ENCODE data around the gene IMPDH1.

DNA sequence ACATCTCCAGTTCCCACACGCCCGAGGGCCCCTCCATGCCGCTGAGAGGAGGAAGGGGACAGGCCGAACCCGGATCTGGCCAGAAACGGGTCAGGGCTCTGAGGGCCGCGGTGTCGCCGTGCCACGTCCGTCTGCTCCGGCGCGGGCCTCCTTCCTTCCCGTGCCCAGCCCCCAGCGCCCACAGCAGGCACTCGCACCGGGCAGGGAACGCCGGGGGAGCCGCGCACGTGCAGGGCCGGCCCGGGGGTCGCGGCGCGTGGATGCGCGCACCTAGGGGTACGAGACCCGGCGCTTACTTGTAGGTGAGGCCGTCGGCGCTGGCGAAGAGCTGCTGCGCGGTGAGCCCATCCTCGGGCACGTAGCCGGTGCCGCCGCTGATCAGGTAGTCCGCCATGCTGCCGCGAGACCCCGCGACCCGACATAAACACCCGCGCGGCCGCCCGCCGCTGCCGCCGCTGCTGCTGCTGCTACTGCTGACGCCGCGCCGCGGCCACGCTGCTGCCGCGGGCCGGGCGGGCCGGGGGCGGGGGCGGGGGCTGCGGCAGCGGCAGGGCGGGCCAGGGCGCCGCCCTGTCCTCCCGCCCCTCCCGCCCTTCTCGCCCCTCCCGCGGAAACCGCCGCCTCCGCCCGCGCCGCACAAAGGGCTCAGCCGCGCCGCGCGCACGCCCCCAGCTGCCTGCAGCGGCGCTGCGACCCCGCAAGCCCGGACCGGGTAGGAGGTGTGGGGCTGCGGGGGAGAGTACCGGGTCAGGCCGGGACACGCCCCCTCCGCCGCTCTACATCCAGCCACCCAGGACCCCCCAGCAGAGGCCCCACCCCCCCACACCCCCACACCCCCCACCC, 4.1 kb downstream of the IMPDH1 start:
- TF ChIP-seq POLR2AphosphoS5 (IDR thresholded peaks at IDR 0.05; ENCODE audit: insufficient read depth in 1 of 2, low read depth in 1 of 2), result no peak
- TF ChIP-seq, protein P1, sequence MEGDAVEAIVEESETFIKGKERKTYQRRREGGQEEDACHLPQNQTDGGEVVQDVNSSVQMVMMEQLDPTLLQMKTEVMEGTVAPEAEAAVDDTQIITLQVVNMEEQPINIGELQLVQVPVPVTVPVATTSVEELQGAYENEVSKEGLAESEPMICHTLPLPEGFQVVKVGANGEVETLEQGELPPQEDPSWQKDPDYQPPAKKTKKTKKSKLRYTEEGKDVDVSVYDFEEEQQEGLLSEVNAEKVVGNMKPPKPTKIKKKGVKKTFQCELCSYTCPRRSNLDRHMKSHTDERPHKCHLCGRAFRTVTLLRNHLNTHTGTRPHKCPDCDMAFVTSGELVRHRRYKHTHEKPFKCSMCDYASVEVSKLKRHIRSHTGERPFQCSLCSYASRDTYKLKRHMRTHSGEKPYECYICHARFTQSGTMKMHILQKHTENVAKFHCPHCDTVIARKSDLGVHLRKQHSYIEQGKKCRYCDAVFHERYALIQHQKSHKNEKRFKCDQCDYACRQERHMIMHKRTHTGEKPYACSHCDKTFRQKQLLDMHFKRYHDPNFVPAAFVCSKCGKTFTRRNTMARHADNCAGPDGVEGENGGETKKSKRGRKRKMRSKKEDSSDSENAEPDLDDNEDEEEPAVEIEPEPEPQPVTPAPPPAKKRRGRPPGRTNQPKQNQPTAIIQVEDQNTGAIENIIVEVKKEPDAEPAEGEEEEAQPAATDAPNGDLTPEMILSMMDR (IDR thresholded peaks at IDR 0.05), result no peak

All from vagina (tissue), 2 donors.